Common myeloid progenitor, CD34-positive (primary cell): ENCODE results near the gene MCF2L.

Experiments
- CTCF ChIA-PET: fragments of 350-600 bp; sonication (Branson Sonifier 250); formaldehyde crosslinking; loops from one replicate; lab custom pipeline; 2021; ENCODE audit warnings: antibody characterized with exemption; lab: Charles Lee
- POLR2A ChIA-PET: fragments of 350-600 bp; sonication (Branson Sonifier 250); formaldehyde crosslinking; loops from one replicate; lab custom pipeline; 2021; ENCODE audit warnings: antibody characterized with exemption; lab: Charles Lee
- DNase-seq, 3 donors: peaks; one replicate each; pipeline versions ENCODE4 v3.0.0 to v3.0.0-alpha.2; 2013
- H3K27ac ChIP-seq, 2 experiments: 1 replicate in 1 of 2; 2 replicates in 1 of 2; pipeline ENCODE4 v1.7.0; 2013; ENCODE audit warnings: inconsistent platforms in 2 of 2, low read length in 2 of 2, mild to moderate bottlenecking in 2 of 2, low read depth in 1 of 2, moderate library complexity in 1 of 2; ENCODE audit not compliant: severe bottlenecking in 2 of 2, insufficient read depth in 1 of 2, poor library complexity in 1 of 2
- H3K27me3 ChIP-seq, 5 experiments: replicated peaks in 2 of 5; 1 replicate in 3 of 5; 2 replicates in 2 of 5; pipeline versions ENCODE4 v1.6.1 to v1.7.0; 2013; ENCODE audit warnings: low read length in 4 of 5, mild to moderate bottlenecking in 2 of 5, moderate library complexity in 2 of 5, inconsistent platforms in 1 of 5; ENCODE audit not compliant: insufficient read depth in 5 of 5, control insufficient read depth in 4 of 5
- H3K36me3 ChIP-seq, 4 experiments: 1 replicate in 2 of 4; 2 replicates in 2 of 4; pipeline versions ENCODE4 v1.6.1 to v1.7.0; 2013; ENCODE audit warnings: low read length in 3 of 4, control low read depth in 1 of 4, mild to moderate bottlenecking in 1 of 4; ENCODE audit not compliant: control insufficient read depth in 4 of 4, insufficient read depth in 4 of 4
- H3K4me1 ChIP-seq, 4 experiments: 1 replicate in 3 of 4; 2 replicates in 1 of 4; pipeline versions ENCODE4 v1.6.1 to v1.7.1; 2013; ENCODE audit warnings: low read length in 3 of 4, mild to moderate bottlenecking in 3 of 4, control low read depth in 1 of 4, inconsistent platforms in 1 of 4, moderate library complexity in 1 of 4; ENCODE audit not compliant: control insufficient read depth in 4 of 4, insufficient read depth in 4 of 4; ENCODE audit errors: control extremely low read depth in 1 of 4
- H3K4me3 ChIP-seq, 7 experiments: 1 replicate in 4 of 7; 2 replicates in 3 of 7; pipeline versions ENCODE4 v1.5.1 to v1.7.0; 2013; ENCODE audit warnings: mild to moderate bottlenecking in 7 of 7, low read length in 6 of 7, moderate library complexity in 6 of 7, inconsistent platforms in 2 of 7, low read depth in 2 of 7, control low read depth in 1 of 7; ENCODE audit not compliant: insufficient read depth in 4 of 7, control insufficient read depth in 1 of 7; ENCODE audit errors: extremely low read depth in 1 of 7
- H3K9me3 ChIP-seq, 5 experiments: 1 replicate in 4 of 5; 2 replicates in 1 of 5; pipeline versions ENCODE4 v1.6.1 to v1.7.1; 2013; ENCODE audit warnings: low read length in 4 of 5, mild to moderate bottlenecking in 2 of 5, inconsistent platforms in 1 of 5, low read depth in 1 of 5, moderate library complexity in 1 of 5; ENCODE audit not compliant: control insufficient read depth in 4 of 5, insufficient read depth in 2 of 5; ENCODE audit errors: control extremely low read depth in 1 of 5
- WGBS: methylation state at CpG from one replicate; pipeline ENCODE4 v1.1.5; 2013; ENCODE audit not compliant: insufficient coverage; 5-methylcytosine and 5-hydroxymethylcytosine counted together

MCF2L gene

GRCh38 chr13:113094410-113094800, 125.4 kb downstream of the MCF2L start:
- no peaks in the 10 kb centered on the region for H3K9me3 ChIP-seq
- CTCF ChIA-PET: no interaction called here
- DNase-seq: no peak
- no peaks in the 10 kb centered on the region for H3K36me3 ChIP-seq
- no peaks in the 10 kb centered on the region for H3K4me1 ChIP-seq
- POLR2A ChIA-PET: no interaction called here
- WGBS: 91% methylated on average over 14 of the region's 14 CpGs
- H3K4me3 ChIP-seq: no peak overlapping the region
- no peak overlapping the region for H3K27ac ChIP-seq
- no peaks in the 10 kb centered on the region for H3K27me3 ChIP-seq

GRCh38 chr13:113095146-113096051, 126.4 kb downstream of the MCF2L start:
- no peaks in the 10 kb centered on the region for H3K27me3 ChIP-seq
- no peak for DNase-seq
- H3K36me3 ChIP-seq: no peaks in the 10 kb centered on the region
- CTCF ChIA-PET: no interaction called here
- no peaks in the 10 kb centered on the region for H3K9me3 ChIP-seq
- H3K4me3 ChIP-seq: no peak overlapping the region
- WGBS: 88% methylated on average over 16 of the region's 25 CpGs
- H3K4me1 ChIP-seq: no peaks in the 10 kb centered on the region
- H3K27ac ChIP-seq: no peak overlapping the region
- POLR2A ChIA-PET: no interaction called here

- Histone ChIP-seq H3K4me3 (no peak overlapping the region), H3K36me3 (no peaks in the 10 kb centered on the region), H3K27me3 (no peaks in the 10 kb centered on the region), H3K4me1 (no peaks in the 10 kb centered on the region), H3K9me3 (no peaks in the 10 kb centered on the region), H3K27ac (no peak overlapping the region)
- 98% methylated on average over 57 of the region's 61 CpGs for WGBS
- CTCF ChIA-PET: no interaction called here
- DNase-seq: no peak
- POLR2A ChIA-PET: no interaction called here
These were observed 127.2 kb downstream of the MCF2L start for GRCh38 chr13:113096052-113096744.

GRCh38 chr13:113096745-113097305, 127.8 kb downstream of the MCF2L start:
- no peak for DNase-seq
- 97% methylated on average over 52 of the region's 52 CpGs for WGBS
- Histone ChIP-seq H3K9me3 (no peaks in the 10 kb centered on the region), H3K27me3 (no peaks in the 10 kb centered on the region), H3K36me3 (no peaks in the 10 kb centered on the region), H3K27ac (no peak overlapping the region), H3K4me3 (no peak overlapping the region), H3K4me1 (no peaks in the 10 kb centered on the region)
- POLR2A ChIA-PET: no interaction called here
- CTCF ChIA-PET: no interaction called here

- DNase-seq: no peak
- POLR2A ChIA-PET: no interaction called here
- Histone ChIP-seq H3K36me3 (no peaks in the 10 kb centered on the region), H3K4me1 (no peaks in the 10 kb centered on the region), H3K27me3 (no peaks in the 10 kb centered on the region), H3K9me3 (no peaks in the 10 kb centered on the region), H3K4me3 (no peak overlapping the region), H3K27ac (no peak overlapping the region)
- CTCF ChIA-PET: no interaction called here
- WGBS: 100% methylated on average over 5 of the region's 7 CpGs
These were observed 128.6 kb downstream of the MCF2L start for GRCh38 chr13:113097651-113098050.

- H3K27ac ChIP-seq: no peak overlapping the region
- no peaks in the 10 kb centered on the region for H3K4me1 ChIP-seq
- no peaks in the 10 kb centered on the region for H3K9me3 ChIP-seq
- 98% methylated on average over 20 of the region's 30 CpGs for WGBS
- ChIA-PET POLR2A (no interaction called here), CTCF (no interaction called here)
- H3K4me3 ChIP-seq: no peak overlapping the region
- no peaks in the 10 kb centered on the region for H3K27me3 ChIP-seq
- H3K36me3 ChIP-seq: no peaks in the 10 kb centered on the region
- DNase-seq: no peak
These were observed 129.2 kb downstream of the MCF2L start for GRCh38 chr13:113098162-113098732.

GRCh38 chr13:113099142-113099541, 130.1 kb downstream of the MCF2L start:
- Histone ChIP-seq H3K36me3 (no peaks in the 10 kb centered on the region), H3K27ac (no peak overlapping the region), H3K27me3 (peaks cover 0 to 8% (median 0%) of the 10 kb centered on the region in 5 experiments), H3K9me3 (no peaks in the 10 kb centered on the region), H3K4me1 (no peaks in the 10 kb centered on the region), H3K4me3 (no peak overlapping the region)
- 95% methylated on average over 10 of the region's 11 CpGs for WGBS
- DNase-seq: no peak
- ChIA-PET CTCF (no interaction called here), POLR2A (no interaction called here)
